ENCODE results near the gene SBSN. TPM values are rescaled to one million over a fixed set of nuclear protein-coding genes. Genes with fewer than 3 reads are reported as not detected.

SBSN gene
- total RNA-seq, 4 donors from 2014 or later = 1.0 TPM; not detected in 3

DNA sequence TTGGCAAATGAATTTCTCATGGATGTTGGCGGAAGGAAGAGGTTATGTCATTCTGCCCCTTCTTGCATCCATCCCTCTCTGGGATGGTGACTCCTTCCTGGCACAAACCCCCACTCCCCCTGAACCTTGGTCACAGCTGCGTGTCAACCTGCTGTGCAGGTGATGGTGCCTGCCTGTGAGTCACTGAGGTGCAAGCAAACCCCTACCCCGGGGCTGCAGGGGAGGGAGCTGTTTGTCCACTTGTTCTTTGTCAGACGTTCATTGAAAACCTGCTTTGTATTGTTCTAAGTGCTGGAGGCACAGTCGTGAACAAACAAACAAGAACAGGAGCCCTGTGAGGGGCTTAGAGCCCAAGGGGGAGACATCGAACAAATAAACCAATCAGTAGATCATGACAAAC is 3.2 kb upstream of the SBSN start:
- H3K27ac ChIP-seq = no peak overlapping the region
- peaks cover 0 to 5% of the 10 kb centered on the region in 2 donors for H3K27me3 ChIP-seq
- no peaks in the 10 kb centered on the region for H3K36me3 ChIP-seq
- TF ChIP-seq POLR2A (IDR thresholded peaks at IDR 0.05) = no peak
- TF ChIP-seq, protein P1, sequence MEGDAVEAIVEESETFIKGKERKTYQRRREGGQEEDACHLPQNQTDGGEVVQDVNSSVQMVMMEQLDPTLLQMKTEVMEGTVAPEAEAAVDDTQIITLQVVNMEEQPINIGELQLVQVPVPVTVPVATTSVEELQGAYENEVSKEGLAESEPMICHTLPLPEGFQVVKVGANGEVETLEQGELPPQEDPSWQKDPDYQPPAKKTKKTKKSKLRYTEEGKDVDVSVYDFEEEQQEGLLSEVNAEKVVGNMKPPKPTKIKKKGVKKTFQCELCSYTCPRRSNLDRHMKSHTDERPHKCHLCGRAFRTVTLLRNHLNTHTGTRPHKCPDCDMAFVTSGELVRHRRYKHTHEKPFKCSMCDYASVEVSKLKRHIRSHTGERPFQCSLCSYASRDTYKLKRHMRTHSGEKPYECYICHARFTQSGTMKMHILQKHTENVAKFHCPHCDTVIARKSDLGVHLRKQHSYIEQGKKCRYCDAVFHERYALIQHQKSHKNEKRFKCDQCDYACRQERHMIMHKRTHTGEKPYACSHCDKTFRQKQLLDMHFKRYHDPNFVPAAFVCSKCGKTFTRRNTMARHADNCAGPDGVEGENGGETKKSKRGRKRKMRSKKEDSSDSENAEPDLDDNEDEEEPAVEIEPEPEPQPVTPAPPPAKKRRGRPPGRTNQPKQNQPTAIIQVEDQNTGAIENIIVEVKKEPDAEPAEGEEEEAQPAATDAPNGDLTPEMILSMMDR (IDR thresholded peaks at IDR 0.05) = no peak
- DNase-seq = no peak
- H3K9me3 ChIP-seq = no peaks in the 10 kb centered on the region
- no peak overlapping the region for H3K4me3 ChIP-seq
- H3K4me1 ChIP-seq = no peaks in the 10 kb centered on the region

DNA sequence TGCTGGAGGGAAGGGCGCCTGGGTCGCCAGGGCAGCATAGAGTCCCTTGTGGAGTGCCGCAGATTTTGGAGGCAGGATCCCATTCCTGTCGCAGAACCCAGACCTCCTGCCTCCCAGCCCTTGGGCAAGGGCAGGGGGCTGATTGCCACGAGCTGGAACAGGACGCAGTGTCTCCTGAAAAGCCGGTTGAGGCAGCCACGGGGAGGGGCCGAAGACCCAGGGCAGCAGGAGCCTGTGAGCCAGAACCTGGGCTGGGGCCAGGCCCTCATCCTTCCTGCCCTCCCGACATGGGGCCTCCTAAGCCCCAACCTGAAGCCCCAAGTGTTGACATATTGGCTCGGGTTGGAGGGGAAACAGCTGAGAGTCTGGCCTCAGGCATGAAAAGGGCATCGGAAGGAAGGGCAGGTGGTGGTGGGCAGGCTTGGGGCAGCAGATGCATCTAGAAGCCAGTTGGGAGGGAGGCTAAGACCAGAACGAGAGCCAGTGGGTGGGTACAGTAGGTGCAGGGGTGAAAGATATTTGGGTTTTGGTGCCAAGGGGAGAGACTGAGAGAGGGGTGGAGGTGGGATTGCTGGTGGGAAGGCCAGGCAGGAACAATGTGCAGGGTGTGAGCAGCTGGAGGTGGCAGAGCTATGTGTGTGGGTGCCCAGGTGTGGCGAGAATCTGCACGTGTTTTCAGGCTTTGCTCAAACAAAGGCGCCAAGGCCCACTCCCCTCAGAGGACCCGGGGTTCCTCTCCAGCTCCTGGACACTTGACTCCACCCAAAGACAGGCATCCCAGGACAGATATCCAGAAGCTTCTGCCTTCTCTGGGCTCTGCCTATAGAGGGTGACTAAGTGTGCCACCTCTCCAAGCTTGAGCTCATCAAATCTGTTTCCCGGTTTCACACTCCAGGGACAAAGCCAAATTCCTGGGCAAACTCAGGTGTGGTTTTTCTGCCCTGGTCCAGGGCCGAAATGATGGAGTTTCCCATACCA is 1.4 kb upstream of the SBSN start:
- Histone ChIP-seq H3K27me3 (peaks cover 0 to 5% of the 10 kb centered on the region in 2 donors), H3K9me3 (no peaks in the 10 kb centered on the region), H3K27ac (no peak overlapping the region), H3K36me3 (no peaks in the 10 kb centered on the region), H3K4me1 (no peaks in the 10 kb centered on the region), H3K4me3 (no peak overlapping the region)
- no peak for TF ChIP-seq POLR2A (IDR thresholded peaks at IDR 0.05)
- TF ChIP-seq, protein P1 (IDR thresholded peaks at IDR 0.05) = no peak
- DNase-seq = no peak

DNA sequence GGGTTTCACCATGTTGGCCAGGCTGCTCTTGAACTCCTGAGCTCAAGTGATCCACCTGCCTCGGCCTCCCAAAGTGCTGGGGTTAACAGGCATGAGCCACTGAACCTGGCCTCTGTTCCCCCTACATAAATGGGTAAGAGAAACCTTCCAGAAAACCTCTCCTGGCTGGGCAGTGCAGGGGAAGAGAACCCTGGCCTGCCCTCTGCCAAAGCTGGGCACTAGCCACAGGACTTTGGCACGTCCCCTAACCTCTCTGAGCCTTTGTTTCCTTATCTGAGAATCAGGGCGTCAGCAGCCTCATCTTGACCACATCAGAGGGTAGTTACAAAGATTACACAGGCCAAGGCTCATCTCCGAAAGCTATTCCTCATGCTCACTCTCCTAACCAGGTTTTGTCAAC is 2.2 kb downstream of the SBSN start:
- Histone ChIP-seq H3K4me3 (no peak overlapping the region), H3K27me3 (no peaks in the 10 kb centered on the region), H3K9me3 (no peaks in the 10 kb centered on the region), H3K36me3 (no peaks in the 10 kb centered on the region), H3K4me1 (no peaks in the 10 kb centered on the region), H3K27ac (no peak overlapping the region)
- TF ChIP-seq POLR2A (IDR thresholded peaks at IDR 0.05) = no peak
- TF ChIP-seq, protein P1 (IDR thresholded peaks at IDR 0.05) = no peak
- DNase-seq = no peak

DNA sequence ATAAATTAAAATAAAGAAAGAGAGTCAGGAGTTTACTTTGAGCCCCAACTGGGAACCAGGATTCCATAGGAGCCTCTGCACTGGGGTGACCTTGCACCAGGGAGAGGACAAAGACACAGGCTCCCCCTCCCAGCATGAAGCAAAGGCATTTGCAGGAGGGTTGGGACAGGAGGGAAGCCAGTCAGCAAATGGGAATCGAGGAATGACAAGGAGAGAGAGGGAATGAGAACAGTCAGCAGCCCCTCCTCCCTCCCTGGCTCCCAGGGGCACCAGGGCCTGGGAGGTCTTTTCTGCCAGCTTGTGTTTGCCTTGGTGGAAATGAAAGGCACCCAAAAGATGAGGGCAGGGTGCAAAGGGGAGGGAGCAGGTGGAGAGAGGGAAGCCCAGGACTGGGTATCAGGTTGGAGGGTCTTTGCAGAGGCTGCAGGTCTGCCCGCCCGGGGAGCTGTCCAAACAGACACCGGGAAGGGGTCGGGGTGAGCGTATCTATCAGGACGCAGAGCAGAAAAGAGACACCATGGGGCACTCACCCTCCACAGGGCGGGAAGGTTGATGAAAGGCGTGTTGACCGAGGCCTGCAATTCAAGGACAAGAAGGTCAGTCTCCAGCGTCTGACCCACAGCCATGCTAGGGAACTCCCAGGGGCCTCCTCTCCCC is 3.8 kb downstream of the SBSN start:
- Histone ChIP-seq H3K9me3 (no peaks in the 10 kb centered on the region), H3K27ac (no peak overlapping the region), H3K4me1 (no peaks in the 10 kb centered on the region), H3K36me3 (no peaks in the 10 kb centered on the region), H3K4me3 (no peak overlapping the region), H3K27me3 (no peaks in the 10 kb centered on the region)
- DNase-seq = no peak
- TF ChIP-seq, protein P1 (IDR thresholded peaks at IDR 0.05) = no peak
- TF ChIP-seq POLR2A (IDR thresholded peaks at IDR 0.05) = no peak

DNA sequence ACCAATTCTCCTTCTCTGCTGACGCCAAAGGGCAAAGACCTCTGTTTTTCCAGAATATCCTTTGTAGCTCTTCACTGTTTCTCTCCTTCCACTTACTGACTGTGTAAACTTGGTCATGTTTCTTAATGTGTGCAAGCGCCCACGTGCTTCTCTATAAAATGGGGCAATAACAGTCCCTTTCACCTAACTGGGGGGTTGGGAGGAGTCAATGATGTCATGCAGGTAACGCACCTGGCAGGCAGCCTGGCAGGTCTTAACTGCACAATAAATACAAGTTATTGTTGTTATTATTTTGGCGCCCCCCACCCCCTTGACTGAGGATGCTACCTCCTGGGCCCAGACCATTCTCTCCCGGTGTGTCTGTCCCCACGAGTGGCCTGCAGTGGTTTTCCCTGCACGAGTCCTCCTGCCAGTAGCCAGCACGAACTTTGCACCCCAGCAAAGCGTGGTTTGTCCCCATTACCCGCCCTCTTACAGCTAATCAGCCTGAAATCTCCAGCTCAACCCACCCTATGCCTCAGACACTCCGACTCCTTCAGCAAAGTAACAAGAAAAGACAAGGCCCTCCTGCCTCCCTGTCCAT is 5.3 kb downstream of the SBSN start:
- Histone ChIP-seq H3K27ac (no peak overlapping the region), H3K9me3 (no peaks in the 10 kb centered on the region), H3K36me3 (no peaks in the 10 kb centered on the region), H3K27me3 (no peaks in the 10 kb centered on the region), H3K4me1 (no peaks in the 10 kb centered on the region), H3K4me3 (no peak overlapping the region)
- no peak for DNase-seq
- TF ChIP-seq POLR2A (IDR thresholded peaks at IDR 0.05) = no peak
